Measurements from ENCODE around the gene CBX1.

Gene CBX1

GRCh38 chr17:48025904-48026501 is 75.3 kb downstream of the CBX1 start:
- no peak for DNase-seq (ENCODE audit: low read depth in 2 of 2)

- DNase-seq (ENCODE audit: low read depth in 2 of 2), result peak; percentile 93 to 94
Measured at GRCh38 chr17:48025040-48025903, 76.0 kb downstream of the CBX1 start.

- DNase-seq (ENCODE audit: low read depth in 2 of 2), result no peak
Measured at GRCh38 chr17:48024149-48025039, 76.9 kb downstream of the CBX1 start.

GRCh38 chr17:48023400-48024148 is 77.7 kb downstream of the CBX1 start:
- no peak for DNase-seq (ENCODE audit: low read depth in 2 of 2)

GRCh38 chr17:48022901-48023300 is 78.4 kb downstream of the CBX1 start:
- no peak for DNase-seq (ENCODE audit: low read depth in 2 of 2)

GRCh38 chr17:48021934-48022333 is 79.3 kb downstream of the CBX1 start:
- no peak for DNase-seq (ENCODE audit: low read depth in 2 of 2)
